ENCODE results near the gene DUSP21. TPM values are rescaled to one million over a fixed set of nuclear protein-coding genes. Genes with fewer than 3 reads are reported as not detected.

DUSP21 gene
- total RNA-seq, 1 experiment from 2014 or later = not detected

- POLR2A ChIA-PET = interaction anchor here (0.5 to 5.8 kb wide), 21 partner anchors 8 to 458 kb away, joined by 3 to 56 read pairs (median 4); partner anchors contain the start of gene FUNDC1
- no peaks in the 10 kb centered on the region for H3K27me3 Mint-ChIP-seq (ENCODE audit: insufficient read depth, unreplicated experiment)
- no peaks in the 10 kb centered on the region for H3K9me3 Mint-ChIP-seq (ENCODE audit: unreplicated experiment)
- H3K36me3 Mint-ChIP-seq (ENCODE audit: insufficient read depth, unreplicated experiment) = peaks cover 4% of the 10 kb centered on the region
- TF ChIP-seq CTCF (IDR thresholded peaks at IDR 0.05; ENCODE audit: unreplicated experiment) = no peak
- H3K4me3 Mint-ChIP-seq (ENCODE audit: unreplicated experiment) = peak overlapping the region; percentile 91
- intact Hi-C loops (cut with micrococcal nuclease) = loop anchor here (1.0 to 10.0 kb wide), 5 partner anchors 196 to 919 kb away; partner anchors contain the start of gene FUNDC1
- CTCF ChIA-PET = interaction anchor here (0.5 to 1.5 kb wide), 5 partner anchors 26 to 930 kb away, joined by 3 to 4 read pairs (median 3); no protein-coding TSS in a partner anchor
- peak; percentile 65 for DNase-seq (ENCODE audit: unreplicated experiment)
- H3K4me1 Mint-ChIP-seq (ENCODE audit: insufficient read depth, unreplicated experiment) = peaks cover 6% of the 10 kb centered on the region
- peak overlapping the region; percentile 92 for H3K27ac Mint-ChIP-seq (ENCODE audit: low read depth, unreplicated experiment)
- no TSS peak for BruUV-seq (replicated peaks)
Observed at GRCh38 chrX:44873415-44874276, 29.8 kb downstream of the DUSP21 start.

GRCh38 chrX:44874420-44875184 is 30.8 kb downstream of the DUSP21 start:
- Mint-ChIP-seq H3K4me1 (ENCODE audit: insufficient read depth, unreplicated experiment) (peaks cover 6% of the 10 kb centered on the region), H3K9me3 (ENCODE audit: unreplicated experiment) (no peaks in the 10 kb centered on the region), H3K27me3 (ENCODE audit: insufficient read depth, unreplicated experiment) (no peaks in the 10 kb centered on the region), H3K27ac (ENCODE audit: low read depth, unreplicated experiment) (peak overlapping the region; percentile 92), H3K36me3 (ENCODE audit: insufficient read depth, unreplicated experiment) (peaks cover 4% of the 10 kb centered on the region), H3K4me3 (ENCODE audit: unreplicated experiment) (peak overlapping the region; percentile 91)
- no TSS peak for BruUV-seq (replicated peaks)
- intact Hi-C loops (cut with micrococcal nuclease) = loop anchor here (2.0 to 10.0 kb wide), 3 partner anchors 197 to 920 kb away; no protein-coding TSS in a partner anchor
- ChIA-PET CTCF (interaction anchor here (0.6 to 1.3 kb wide), 9 partner anchors 24 to 653 kb away, joined by 3 to 5 read pairs (median 3); no protein-coding TSS in a partner anchor), POLR2A (interaction anchor here (0.7 to 5.8 kb wide), 16 partner anchors 8 to 631 kb away, joined by 3 to 56 read pairs (median 4); no protein-coding TSS in a partner anchor)
- DNase-seq (ENCODE audit: unreplicated experiment) = peak; percentile 53
- no peak for TF ChIP-seq CTCF (IDR thresholded peaks at IDR 0.05; ENCODE audit: unreplicated experiment)

- ChIA-PET POLR2A (interaction anchor here (0.7 to 5.8 kb wide), 11 partner anchors 9 to 631 kb away, joined by 3 to 56 read pairs (median 4); no protein-coding TSS in a partner anchor), CTCF (interaction anchor here (0.6 to 1.3 kb wide), 6 partner anchors 23 to 248 kb away, joined by 3 to 5 read pairs (median 4); no protein-coding TSS in a partner anchor)
- peak overlapping the region; percentile 92 for H3K27ac Mint-ChIP-seq (ENCODE audit: low read depth, unreplicated experiment)
- TSS peak; percentile 28 for BruUV-seq (replicated peaks)
- peak overlapping the region; percentile 91 for H3K4me3 Mint-ChIP-seq (ENCODE audit: unreplicated experiment)
- DNase-seq (ENCODE audit: unreplicated experiment) = no peak
- intact Hi-C loops (cut with micrococcal nuclease) = loop anchor here (2.0 to 10.0 kb wide), 2 partner anchors 312 to 920 kb away; no protein-coding TSS in a partner anchor
- H3K4me1 Mint-ChIP-seq (ENCODE audit: insufficient read depth, unreplicated experiment) = peaks cover 6% of the 10 kb centered on the region
- no peak for TF ChIP-seq CTCF (IDR thresholded peaks at IDR 0.05; ENCODE audit: unreplicated experiment)
- peaks cover 4% of the 10 kb centered on the region for H3K36me3 Mint-ChIP-seq (ENCODE audit: insufficient read depth, unreplicated experiment)
- H3K9me3 Mint-ChIP-seq (ENCODE audit: unreplicated experiment) = no peaks in the 10 kb centered on the region
- no peaks in the 10 kb centered on the region for H3K27me3 Mint-ChIP-seq (ENCODE audit: insufficient read depth, unreplicated experiment)
Observed at GRCh38 chrX:44875185-44875489, 31.3 kb downstream of the DUSP21 start.

All from MCF 10A (cell line).